ENCODE data around the gene EOLA1. TPM values are rescaled to one million over a fixed set of nuclear protein-coding genes. Genes with fewer than 3 reads are reported as not detected.

The EOLA1 gene
- total RNA-seq, 1 experiment from 2014 or later, result 7.9 TPM

- H2BK15ac ChIP-seq (ENCODE audit: low read depth, low read length), result no peak overlapping the region
- H4K91ac ChIP-seq (ENCODE audit: insufficient read length, low read depth, low read length), result no peak overlapping the region
- WGBS (ENCODE audit: extremely low coverage, insufficient read length, low lambda C conversion rate), result 100% methylated on average over 4 of the region's 10 CpGs
Measured at GRCh38 chrX:149504226-149504914, 36.4 kb upstream of the EOLA1 start.

More at GRCh38 chrX:149504226-149504914, 36.4 kb upstream of the EOLA1 start:
- Histone ChIP-seq H3K27ac (ENCODE audit: insufficient read length, low read depth, low read length) (no peak overlapping the region), H3T11ph (ENCODE audit: low read length) (no peak overlapping the region), H3K23ac (ENCODE audit: insufficient read length, low read depth, low read length) (no peak overlapping the region), H3K79me2 (ENCODE audit: insufficient read depth, low read length) (no peaks in the 10 kb centered on the region), H3K23me2 (ENCODE audit: insufficient read length, low read depth, low read length, poor library complexity, severe bottlenecking) (peaks cover 2% of the 10 kb centered on the region), H4K8ac (replicated peaks; ENCODE audit: insufficient read length, low read depth, low read length) (no peak overlapping the region), H2BK12ac (ENCODE audit: insufficient read length, low read depth, low read length) (no peak overlapping the region), H3K4me2 (ENCODE audit: insufficient read depth, insufficient read length, low read length) (peak overlapping the region; percentile 94), H2BK5ac (ENCODE audit: insufficient read length, low read length) (no peak overlapping the region), H4K20me1 (ENCODE audit: control insufficient read depth, insufficient read depth, insufficient read length) (no peaks in the 10 kb centered on the region), H3K27me3 (ENCODE audit: insufficient read depth, low read length) (no peaks in the 10 kb centered on the region), H3K9me3 (ENCODE audit: control insufficient read depth, low read depth, low read length) (peaks cover 44% of the 10 kb centered on the region), H3K56ac (ENCODE audit: insufficient read length, low read depth, low read length) (no peak overlapping the region), H3K18ac (ENCODE audit: insufficient read length, low read depth, low read length) (peak overlapping the region; percentile 72), H4K5ac (ENCODE audit: insufficient read length, low read depth, low read length) (peak overlapping the region; percentile 57), H2BK120ac (ENCODE audit: low read depth, low read length, poor library complexity, severe bottlenecking) (no peak overlapping the region), H3K9ac (ENCODE audit: extremely low read depth, insufficient read length, low read length) (peak overlapping the region; percentile 72), H2AFZ (ENCODE audit: low read length) (no peak overlapping the region), H3K79me1 (ENCODE audit: insufficient read depth, low read depth, low read length, poor library complexity, severe bottlenecking) (no peaks in the 10 kb centered on the region), H3K4me1 (ENCODE audit: insufficient read depth, low read length) (no peaks in the 10 kb centered on the region; the same call in 1 of the 2 replicates), H3K14ac (ENCODE audit: insufficient read depth, low read length) (peak overlapping the region; percentile 78; the same call in 1 of the 2 replicates), H3K4ac (ENCODE audit: low read depth, low read length) (no peak overlapping the region), H2AK5ac (ENCODE audit: insufficient read length, low read length) (no peak overlapping the region), H2BK20ac (ENCODE audit: low read depth, low read length, poor library complexity, severe bottlenecking) (no peak overlapping the region)
- H3K27me3 Mint-ChIP-seq (ENCODE audit: low read depth), result peaks cover 6% of the 10 kb centered on the region
- peaks cover 6 to 13% of the 10 kb centered on the region in 2 experiments for H3K4me1 Mint-ChIP-seq
- peak; percentile 69 for DNase-seq
- peak; percentile 58 for TF ChIP-seq CTCF (conservative IDR thresholded peaks at IDR 0.05)
- H3K4me3 Mint-ChIP-seq, result peak overlapping the region; percentile 65 to 85
- peak overlapping the region in 1 of 3 experiments; percentile 58; a peak in 2 of 7 replicates for H3K27ac Mint-ChIP-seq
- H3K9me3 Mint-ChIP-seq, result peaks cover 53 to 70% of the 10 kb centered on the region in 2 experiments
- peaks cover 4 to 29% (median 27%) of the 10 kb centered on the region in 3 experiments for H3K36me3 Mint-ChIP-seq (ENCODE audit: insufficient read depth in 1 of 3, low read depth in 3 of 3)

Measured in H9 (cell line).